Choroid plexus epithelial cell (primary cell): ENCODE results near the gene RBBP8NL.

Experiments used
- DNase-seq: peaks from one replicate; pipeline ENCODE4 v3.0.0-alpha.2; 2010; ENCODE audit warnings: low read depth
- H3K4me3 ChIP-seq: 2 replicates; pipeline ENCODE4 v1.5.1; 2011; ENCODE audit warnings: low read depth, mild to moderate bottlenecking, control low read depth, low read length, moderate library complexity
- CTCF ChIP-seq: conservative IDR thresholded peaks from 2 replicates; pipeline ENCODE4 v1.5.1; 2011; ENCODE audit warnings: low read depth, mild to moderate bottlenecking, control low read depth, inconsistent platforms, low read length, moderate library complexity

Gene RBBP8NL

GRCh38 chr20:62472941-62473585 lies 45.7 kb upstream of the RBBP8NL start:
- no peak overlapping the region for H3K4me3 ChIP-seq
- TF ChIP-seq CTCF = no peak
- DNase-seq = no peak

GRCh38 chr20:62472138-62472940 lies 45.0 kb upstream of the RBBP8NL start:
- H3K4me3 ChIP-seq = no peak overlapping the region
- no peak for TF ChIP-seq CTCF
- DNase-seq = no peak

- no peak for TF ChIP-seq CTCF
- no peak for DNase-seq
- H3K4me3 ChIP-seq = no peak overlapping the region
Observed at GRCh38 chr20:62470459-62470858, 43.1 kb upstream of the RBBP8NL start.

- no peak for TF ChIP-seq CTCF
- DNase-seq = no peak
- H3K4me3 ChIP-seq = no peak overlapping the region
Observed at GRCh38 chr20:62470001-62470400, 42.7 kb upstream of the RBBP8NL start.

- TF ChIP-seq CTCF = no peak
- no peak for DNase-seq
- no peak overlapping the region for H3K4me3 ChIP-seq
Observed at GRCh38 chr20:62469352-62469751, 42.0 kb upstream of the RBBP8NL start.

- DNase-seq = no peak
- no peak for TF ChIP-seq CTCF
- H3K4me3 ChIP-seq = no peak overlapping the region
Observed at GRCh38 chr20:62466806-62467537, 39.6 kb upstream of the RBBP8NL start.
